Measurements from ENCODE around the gene ADGRG6. TPM values are rescaled to one million over a fixed set of nuclear protein-coding genes. Genes with fewer than 3 reads are reported as not detected.
"Not testable (repeated sequence)": the region's sequence is repeated elsewhere in the genome, so short reads cannot be mapped to it uniquely, and the experiment has no call there.

Gene ADGRG6
- total RNA-seq (2014; rRNA removed; shearing (Covaris generic)) = 6.6 and 8.1 TPM in 2 replicates

DNA sequence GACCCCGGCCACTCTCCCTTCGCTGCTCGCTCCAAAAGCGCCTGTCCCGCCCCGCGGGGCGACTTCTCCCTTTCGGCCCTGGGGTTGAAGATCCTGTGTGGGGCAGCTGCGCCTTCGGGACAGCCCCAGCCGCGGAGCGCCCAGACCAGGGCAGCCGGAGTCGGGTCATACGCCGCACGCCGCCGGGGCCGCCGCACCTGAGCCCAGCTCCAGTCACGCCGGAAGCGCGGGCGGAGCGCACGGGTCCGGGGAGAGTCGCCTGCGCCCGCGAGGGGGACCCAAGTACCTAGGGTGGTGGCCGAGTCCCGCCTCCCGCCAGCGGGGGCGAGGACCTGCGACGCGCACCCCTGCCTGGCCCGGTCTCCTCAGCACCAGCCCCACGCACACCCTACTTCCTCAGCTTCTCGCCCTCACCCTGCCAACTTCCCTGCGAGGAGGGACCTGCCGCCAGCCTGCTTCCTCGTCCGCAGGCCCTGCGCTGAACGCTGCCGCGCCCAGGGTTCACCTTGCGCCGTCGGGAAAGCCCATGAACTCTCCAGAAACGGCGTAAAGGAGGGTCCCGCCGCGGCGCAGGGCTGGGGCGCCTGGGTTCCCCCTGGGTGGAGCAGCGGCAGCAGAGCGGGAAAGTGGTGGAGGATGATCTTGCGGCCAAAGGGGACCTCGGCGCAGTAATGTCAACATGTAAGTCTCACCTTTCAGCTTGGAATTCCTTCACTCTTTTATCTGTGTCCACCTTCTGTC is at the start of gene ADGRG6:
Gene ADGRG6, plus strand, starts transcription at position 357 of the 741 bp plus-strand sequence. Its CDS starts 323 bp downstream, at position 680.
- DNase-seq (ENCODE audit: low spot score) = peak; percentile 69

DNA sequence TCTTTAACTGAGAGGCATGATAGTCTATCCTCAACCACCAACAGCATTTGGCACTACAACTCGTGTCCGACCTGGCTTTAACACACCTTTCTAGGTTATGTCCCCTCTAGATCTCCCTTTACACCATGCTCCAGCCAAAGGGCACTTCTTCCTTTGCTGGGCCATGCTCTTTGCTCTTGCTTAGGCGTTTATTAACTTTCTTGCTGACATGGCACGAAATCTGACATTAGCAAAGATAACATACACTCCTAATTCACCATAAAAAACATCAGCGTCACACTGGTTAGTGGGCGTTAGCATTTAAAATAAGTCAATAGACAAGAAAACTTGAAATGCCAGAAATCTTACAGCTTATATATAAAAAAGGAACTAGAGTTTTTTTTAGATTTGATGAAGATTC is 47.3 kb upstream of the ADGRG6 start:
- DNase-seq (ENCODE audit: low spot score) = no peak

DNA sequence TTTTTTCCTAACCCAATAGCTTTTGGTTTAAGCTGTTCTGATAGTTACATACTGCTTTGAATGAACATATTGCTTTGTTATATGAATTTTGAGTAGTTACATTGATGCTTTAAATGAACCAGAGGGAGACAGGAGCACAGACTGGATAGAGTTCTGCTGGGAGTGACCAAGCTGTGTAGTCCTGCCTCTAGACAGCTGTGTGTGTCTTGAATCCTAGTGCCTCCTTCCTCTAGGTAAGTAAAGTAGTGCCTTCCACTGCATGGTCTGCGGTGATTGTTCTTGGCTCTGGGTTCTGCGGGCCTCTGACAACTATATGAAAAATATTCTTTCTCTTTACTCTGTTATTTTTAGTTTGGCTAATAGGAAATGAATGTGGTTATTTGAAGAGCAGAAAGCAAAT is 46.0 kb upstream of the ADGRG6 start:
- no peak for DNase-seq (ENCODE audit: low spot score)

DNA sequence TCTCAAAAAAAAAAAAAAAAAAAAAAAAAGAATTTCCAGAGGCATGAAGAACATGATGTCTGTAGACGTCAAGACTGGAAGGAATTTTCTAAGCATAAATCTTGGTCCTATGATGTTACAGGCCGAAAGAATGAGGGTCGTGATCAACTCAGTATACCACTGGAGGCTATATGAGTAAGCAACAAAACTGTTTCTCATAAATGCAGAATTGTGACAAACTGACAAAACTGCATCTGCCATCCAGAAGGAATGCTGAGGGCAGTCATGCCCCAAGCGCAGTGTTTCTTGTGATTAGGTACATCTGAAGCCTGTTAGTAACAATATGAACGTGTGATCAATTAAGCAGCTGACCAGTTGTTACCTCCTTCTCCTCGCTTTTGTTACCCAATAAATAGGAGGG is 43.5 kb upstream of the ADGRG6 start:
- no peak for DNase-seq (ENCODE audit: low spot score)

DNA sequence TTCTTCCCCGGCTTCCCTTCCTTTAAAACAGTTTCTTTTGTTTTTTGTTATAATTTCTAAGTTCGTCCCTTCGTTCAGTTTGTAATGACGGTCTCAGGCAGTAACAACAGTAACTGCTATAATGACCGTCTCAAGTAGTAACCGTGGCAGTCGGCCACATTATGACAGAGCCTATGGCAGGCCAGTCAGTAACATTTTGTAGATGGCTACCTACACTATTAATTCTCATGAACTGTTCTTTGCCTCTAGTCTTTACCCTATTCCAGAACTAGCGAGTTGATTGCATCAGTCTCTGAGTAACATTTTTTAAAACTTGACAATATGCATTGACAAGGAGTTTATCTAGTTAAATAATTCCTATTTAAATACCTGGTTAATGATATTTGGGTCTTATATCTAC is 43.0 kb upstream of the ADGRG6 start:
- DNase-seq (ENCODE audit: low spot score) = no peak

DNA sequence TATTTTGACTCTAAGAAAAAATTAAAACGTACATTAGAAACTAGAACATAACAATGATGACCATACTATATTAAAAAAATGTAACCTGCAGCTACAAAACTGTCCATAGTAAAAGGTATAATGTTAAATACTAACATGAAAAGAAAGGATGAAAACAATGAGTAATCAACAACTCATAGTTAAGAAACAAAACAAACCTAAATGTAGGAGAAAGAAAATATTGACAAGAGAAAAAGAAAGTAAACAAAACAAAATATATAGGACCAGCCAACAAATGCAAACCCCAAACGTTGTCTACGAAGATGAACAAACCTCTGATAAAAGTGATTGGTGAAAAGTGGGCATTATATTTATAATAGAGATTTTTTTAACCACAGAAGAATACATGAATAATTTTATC is 41.1 kb upstream of the ADGRG6 start:
- DNase-seq (ENCODE audit: low spot score) = no peak

DNA sequence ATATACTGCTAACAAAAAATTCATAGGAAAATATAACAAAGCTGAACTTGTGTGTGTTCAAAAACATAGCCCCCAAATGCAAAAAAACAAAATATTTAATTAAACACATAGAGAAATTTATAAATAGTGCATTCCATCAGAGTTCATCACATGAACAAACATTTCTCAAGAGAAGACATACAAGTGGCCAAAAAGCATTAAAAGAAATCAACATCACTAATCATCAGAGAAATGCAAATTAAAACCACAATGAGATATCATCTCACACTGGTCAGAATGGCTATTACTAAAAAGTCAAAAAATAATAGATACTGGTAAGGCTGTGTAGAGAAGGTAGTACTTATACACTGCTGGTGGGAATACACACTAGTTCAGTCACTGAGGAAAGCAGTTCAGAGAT is 39.6 kb upstream of the ADGRG6 start:
- no peak for DNase-seq (ENCODE audit: low spot score)

DNA sequence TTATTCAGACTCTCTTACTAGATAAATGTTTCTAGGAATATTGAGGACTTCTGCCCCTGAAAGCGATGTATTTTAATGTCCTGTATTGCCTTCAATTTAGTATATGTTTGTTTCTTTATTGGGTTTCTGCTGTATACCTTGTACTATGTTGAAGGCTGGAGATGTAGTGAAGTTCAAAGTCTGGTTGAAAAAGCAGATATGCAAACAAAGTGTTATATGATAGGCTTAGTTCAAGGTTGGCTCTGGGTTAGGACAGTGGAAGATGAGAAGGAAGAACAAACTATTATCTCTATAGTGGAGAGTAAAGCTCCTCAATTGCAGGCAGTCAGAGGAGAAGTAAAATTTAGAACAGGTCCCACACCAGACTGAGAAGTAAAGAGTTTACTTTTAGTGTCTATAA is 36.3 kb upstream of the ADGRG6 start:
- DNase-seq (ENCODE audit: low spot score) = no peak

DNA sequence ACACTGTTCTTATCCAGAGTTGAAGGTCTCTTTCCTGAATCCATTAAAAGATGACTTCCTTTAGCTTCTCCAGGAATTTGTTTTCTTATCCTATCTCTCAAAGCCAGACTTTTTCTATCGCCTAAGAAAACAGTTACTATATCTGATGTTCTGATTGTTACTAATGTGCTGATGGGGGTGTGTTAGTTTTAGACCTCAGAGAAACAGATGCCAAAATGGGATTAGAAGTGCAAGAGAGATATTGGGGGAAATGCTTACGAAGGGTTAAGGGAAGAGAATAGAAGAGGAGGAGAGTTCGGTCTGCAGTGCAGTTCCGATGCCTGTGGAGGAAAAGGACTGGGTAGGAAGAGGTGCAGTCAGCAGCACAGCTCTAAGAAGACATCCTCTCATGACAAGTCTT is 35.7 kb upstream of the ADGRG6 start:
- DNase-seq (ENCODE audit: low spot score) = no peak

DNA sequence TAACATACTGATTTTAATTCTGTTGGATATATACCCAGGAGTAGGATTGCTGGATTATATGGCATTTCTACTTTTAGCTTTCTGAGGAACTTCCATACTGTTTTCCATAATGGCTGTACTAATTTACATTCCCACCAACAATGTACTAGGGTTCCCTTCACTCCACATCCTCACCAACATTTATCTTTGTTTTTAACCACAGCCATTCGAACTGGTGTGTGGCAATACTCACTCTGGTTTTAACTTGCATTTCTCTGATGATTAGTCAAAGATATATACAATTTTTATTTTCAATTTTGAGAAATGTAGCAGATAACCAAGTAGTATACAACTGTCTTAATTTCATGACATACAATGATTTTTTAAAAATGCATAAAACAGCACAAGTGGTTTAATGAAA is 30.3 kb upstream of the ADGRG6 start:
- no peak for DNase-seq (ENCODE audit: low spot score)

DNA sequence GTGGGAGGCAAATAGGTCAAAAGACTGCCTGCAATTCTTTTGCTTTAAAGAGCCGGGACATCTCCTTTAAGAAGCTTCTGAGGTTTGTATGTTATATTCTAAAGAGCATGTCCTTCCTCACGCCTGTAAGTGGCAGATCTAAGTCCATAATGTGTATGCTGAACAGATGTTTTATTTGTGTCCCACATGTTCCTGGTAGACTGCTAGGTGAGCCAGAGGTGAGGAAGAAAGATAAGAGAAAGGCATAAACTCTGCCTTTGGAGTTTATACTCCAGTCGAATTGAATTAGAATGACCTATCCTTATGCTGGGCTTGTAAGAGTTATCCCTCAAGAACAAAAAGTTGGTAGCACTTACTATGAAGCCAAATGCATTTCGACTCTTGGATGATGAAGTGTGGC is 27.2 kb upstream of the ADGRG6 start:
- no peak for DNase-seq (ENCODE audit: low spot score)

DNA sequence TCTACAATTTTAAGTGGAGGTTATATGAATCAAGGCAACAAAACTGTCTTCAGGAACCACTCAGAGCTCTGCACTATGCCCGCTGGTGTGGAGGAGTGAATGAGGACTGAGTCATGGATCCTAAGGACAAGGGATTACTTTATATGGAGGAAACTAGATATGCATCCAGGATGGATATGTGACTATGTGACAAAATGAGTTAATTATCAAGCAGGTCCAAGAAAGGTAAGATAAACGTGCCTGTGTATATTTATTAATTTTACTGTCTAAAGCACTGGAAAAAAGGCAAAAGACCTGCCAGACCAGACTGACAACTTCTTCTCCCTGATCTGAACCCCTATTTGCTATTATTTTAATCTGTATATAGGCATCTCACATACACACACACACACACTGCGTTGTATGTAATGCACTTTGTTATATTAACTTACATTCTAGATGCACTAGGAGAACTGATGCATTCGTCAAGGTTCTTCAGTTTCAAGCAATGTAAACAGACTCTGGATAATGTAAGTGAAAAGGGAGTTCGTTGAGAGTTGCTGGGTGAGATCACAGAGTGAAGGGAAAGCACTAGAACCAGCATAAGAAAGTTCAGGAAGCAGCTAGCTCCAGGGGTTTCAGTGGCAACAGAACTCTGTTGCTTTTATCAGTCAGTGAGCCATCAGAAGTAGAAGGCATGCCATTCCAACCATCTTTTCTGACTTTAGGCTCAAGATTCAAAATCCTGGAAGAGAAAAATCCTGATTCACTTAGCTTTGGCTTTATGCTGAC is 26.4 kb upstream of the ADGRG6 start:
- DNase-seq (ENCODE audit: low spot score) = peak; percentile 66

DNA sequence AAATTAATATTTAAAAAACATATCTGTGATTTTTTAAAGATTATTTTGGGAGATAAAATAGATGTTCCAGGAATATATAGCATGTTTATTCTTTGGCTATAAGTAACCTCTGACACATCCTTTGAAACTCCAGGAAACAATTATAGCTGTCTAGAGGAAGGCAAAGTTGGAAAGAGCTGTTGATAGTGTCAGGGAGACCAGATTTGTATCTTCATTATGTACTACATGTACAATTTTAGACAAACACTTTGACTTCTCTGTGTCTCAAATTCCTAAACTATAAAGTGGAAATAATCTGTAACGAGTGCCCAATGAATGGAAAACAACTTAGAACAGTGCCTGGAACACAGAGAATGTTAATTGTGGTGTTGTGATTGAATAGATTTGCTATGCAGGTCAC is 25.6 kb upstream of the ADGRG6 start:
- DNase-seq (ENCODE audit: low spot score) = no peak

DNA sequence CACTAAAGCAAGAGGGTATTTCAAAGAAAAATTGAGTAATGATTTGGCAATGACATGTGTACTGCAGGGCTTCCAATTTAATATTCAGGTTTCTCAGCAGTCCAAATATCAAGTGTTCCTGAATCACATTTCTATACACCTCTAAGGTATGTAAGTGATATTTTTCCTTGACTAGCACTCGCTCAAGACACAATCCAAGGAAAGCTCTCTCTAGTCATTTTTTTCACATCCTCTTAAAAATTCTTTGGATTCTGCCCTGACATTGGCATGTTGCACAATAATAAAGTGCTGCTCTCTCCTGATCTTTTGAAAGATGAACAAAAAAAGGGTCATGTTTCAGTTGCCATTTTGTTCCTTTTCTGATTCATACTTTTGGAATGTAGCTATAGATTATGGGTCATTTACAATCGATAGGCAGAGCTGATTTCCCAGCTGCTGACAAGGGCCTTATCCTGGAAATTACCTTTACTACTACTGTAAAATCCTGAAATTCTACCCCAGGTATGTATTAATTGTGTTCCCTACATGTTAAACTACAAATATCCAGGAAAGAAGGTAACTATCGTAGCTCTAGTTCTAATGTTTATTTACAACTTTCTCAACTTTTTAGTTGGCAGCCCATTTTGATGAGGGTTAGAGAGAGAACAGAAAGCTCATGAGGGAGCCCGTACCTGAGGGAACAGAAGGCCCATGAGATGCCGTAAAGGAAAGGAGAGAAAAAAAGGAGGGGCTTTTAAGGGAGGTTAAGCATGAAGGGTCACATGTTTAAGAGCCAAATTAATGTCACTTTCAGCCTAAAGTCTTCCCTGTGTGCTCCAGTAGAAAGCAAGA is 22.2 kb upstream of the ADGRG6 start:
- DNase-seq (ENCODE audit: low spot score) = no peak

DNA sequence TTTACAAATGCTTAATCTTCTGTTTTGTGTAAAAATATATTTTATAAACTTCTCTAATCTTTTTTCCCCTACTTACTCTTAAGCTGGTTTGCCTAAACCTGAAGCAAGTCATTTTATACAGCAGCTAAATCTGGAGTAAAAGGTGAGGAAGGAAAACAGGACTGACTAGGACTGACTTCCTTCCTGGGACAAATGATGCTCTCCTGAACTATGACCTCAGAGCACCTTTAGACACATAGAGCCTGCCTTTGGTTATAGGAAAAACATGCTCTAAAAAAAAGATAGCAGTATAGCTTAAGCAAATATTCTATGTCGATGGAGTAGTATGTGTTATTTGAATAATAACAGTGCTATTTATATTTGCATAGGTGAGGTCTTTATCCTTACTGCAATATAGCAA is 21.5 kb upstream of the ADGRG6 start:
- no peak for DNase-seq (ENCODE audit: low spot score)

DNA sequence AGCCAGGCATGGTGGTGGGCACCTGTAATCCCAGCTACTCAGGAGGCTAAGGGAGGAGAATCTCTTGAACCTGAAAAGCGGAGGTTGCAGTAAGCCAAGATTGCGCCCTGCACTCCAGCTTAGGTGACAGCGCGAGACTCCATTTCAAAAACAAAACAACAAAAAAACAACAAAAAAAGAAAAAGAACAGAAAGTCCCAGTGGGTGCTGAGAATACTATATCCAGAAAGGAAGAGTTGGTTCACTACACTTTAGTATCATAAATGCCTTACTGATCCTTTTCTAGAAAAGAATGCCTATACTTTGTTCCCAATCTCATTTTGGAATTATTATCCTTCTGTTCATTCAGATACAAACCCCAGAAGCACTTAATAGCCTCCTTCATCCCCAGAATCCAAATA is 20.9 kb upstream of the ADGRG6 start:
- no peak for DNase-seq (ENCODE audit: low spot score)

DNA sequence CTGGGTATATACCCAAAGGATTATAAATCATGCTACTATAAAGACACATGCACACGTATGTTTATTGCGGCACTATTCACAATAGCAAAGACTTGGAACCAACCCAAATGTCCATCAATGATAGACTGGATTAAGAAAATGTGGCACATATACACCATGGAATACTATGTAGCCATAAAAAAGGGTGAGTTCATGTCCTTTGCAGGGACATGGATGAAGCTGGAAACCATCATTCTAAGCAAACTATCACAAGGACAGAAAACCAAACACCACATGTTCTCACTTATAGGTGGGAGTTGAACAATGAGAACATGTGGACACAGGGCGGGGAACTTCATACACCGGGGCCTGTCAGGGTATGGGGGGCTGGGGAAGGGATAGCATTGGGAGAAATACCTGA is 18.7 kb upstream of the ADGRG6 start:
- DNase-seq (ENCODE audit: low spot score) = not testable (repeated sequence)

DNA sequence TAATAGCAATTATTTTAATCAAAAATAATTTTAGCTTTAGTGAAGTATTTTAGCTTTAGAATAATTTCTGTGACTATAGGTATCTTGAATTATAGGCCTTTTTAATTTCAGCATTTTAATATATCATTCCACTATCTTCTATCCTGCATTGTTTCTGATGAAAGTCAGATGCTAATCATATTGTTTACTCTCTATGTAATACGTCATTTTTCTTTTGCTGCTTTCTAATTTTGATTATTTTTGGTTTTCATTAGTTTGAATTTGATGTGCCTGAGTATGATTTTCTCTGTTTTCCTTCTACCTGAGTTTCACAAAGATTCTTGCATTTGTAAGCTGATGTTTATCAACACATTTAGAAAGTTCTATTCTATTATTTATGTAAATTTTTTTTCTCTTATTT is 17.4 kb upstream of the ADGRG6 start:
- no peak for DNase-seq (ENCODE audit: low spot score)

DNA sequence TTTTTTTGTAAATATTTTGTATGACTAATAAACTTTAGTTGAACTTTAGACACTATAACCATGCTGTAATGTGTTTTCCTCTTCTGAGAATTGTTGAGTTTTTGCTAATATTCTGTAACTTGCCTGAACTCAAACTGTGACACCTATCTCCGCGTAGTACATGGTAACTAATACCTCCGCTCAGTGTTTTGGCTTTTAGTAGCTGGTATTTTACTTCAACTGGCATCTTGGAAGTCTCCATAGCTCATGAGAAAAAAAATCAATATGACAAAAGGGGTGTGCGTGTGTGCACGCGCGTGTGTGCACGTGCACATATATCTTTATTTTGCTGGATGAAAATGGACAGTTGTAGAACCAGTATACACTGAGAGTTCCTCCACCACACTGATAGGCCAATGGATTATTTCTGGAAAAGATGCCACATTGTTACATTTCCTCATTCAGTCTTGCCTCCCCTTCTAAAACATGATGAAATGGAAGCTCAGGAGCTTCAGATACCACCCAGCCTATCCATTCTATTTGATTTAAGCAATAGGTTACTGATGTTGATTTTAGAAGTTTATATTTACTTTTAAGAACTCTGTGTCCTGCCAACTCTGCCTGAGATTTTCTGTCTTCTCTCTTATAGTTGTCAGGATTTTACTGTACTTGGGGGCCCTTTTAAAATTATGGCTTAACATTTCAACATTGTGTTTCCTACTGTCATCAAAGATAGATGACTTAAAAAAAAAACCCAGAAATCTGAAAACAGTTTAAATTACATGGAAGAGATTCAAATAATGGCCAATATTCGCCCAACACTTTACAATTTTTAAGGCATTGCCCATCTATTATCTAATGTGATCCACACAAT is 16.3 kb upstream of the ADGRG6 start:
- no peak for DNase-seq (ENCODE audit: low spot score)

DNA sequence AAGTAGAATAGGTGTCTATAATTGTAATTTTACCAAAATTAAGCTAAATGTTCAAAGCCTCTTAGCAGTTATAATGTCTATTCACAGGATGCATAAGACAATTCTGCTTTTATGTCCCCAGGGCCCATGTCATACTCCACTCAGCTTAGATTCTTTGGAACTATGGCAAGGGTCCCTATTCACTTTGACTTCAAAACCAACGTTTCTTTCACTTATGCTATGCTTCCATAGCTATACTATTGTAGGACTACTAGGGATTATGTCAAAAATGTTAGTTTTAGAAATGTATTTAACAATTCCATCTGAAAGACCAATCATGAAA is 15.8 kb upstream of the ADGRG6 start:
- no peak for DNase-seq (ENCODE audit: low spot score)

DNA sequence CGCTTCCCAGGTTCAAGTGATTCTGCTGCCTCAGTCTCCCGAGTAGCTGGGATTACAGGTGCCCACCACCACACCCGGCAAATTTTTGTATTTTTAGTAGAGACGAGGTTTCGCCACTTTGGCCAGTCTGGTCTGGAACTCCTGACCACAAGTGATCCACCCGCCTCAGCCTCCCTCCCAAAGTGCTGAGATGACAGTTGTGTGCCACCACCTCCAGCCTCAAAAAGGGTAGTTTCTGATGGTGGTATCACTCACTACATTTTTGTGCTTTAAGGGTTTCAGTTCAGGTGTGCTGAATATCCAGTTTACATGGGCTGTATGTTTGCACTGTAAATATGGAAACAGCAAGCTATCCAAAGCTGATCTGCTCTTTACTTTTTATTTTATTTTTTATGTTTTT is 12.1 kb upstream of the ADGRG6 start:
- no peak for DNase-seq (ENCODE audit: low spot score)

DNA sequence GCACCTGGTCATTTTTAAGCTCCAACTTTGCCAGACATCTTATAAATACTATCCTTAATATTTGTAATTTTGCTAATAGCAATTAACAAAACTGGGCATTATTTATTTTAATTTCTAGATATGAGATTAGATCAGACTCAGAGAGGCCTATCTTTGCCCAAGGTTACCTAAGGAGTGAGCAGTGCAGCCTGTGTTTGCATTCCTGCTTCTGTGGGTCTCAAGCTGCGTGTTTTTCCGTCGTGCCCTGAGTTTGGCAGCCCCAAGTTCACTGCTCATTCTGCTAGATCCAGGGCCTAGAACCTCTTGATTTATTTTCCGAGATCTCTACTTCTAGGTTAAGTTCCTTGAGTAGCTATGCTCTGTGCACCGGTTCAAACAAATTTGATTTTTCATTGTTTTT is 11.0 kb upstream of the ADGRG6 start:
- no peak for DNase-seq (ENCODE audit: low spot score)
